Measurements from ENCODE around the gene OGT. TPM values are rescaled to one million over a fixed set of nuclear protein-coding genes. Genes with fewer than 3 reads are reported as not detected.

The OGT gene
- total and polyA plus RNA-seq, 10 of the 15 experiments (the other 5 are each of a cell fraction or from before 2014, with no cell fraction given) = 38.2 to 671 (median 107) TPM

DNA sequence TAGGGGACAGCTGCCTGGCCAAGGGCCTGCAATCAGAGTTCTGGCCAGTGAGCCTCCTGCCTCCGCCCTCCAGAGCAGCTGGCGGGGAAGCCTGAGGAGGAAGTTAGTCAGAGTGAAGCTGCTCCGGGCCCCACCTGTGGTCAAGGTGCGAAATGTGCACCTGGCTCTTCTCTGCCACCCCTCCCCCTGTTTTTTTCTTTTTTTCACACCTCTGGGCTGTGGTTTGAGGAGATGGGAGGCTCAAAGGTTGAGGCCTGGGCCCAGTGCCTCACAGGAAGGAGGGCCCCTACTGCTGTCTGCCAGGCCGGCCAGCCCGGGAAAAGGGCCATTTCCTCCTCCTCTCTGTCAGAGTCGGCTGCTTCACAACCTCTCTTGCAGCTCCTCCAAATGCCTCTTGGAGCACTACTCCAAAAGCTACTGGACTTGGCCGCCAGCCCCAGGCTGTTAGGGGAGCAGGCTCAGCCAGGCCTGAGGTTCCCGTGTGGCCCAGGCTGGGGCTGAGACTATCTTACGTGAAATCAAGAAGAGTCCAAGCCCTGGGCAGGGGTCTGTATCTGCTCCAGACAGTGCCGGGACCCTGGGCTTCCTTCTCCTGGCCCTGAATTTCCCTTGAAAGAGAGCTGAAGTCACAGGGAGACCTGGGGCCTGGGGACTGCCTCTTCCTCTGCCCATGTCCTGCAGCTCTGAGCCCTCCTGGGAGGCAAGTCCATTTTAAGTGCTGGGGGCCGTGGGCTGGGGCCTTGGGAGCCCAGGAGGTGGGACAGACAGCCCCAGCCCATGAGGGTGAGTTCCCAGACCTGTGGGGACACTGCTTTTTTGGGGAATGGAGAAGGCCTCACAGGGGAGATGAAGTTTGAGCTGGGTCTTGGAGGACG is 89.9 kb downstream of the OGT start (continued):
- TF ChIP-seq, protein P1, sequence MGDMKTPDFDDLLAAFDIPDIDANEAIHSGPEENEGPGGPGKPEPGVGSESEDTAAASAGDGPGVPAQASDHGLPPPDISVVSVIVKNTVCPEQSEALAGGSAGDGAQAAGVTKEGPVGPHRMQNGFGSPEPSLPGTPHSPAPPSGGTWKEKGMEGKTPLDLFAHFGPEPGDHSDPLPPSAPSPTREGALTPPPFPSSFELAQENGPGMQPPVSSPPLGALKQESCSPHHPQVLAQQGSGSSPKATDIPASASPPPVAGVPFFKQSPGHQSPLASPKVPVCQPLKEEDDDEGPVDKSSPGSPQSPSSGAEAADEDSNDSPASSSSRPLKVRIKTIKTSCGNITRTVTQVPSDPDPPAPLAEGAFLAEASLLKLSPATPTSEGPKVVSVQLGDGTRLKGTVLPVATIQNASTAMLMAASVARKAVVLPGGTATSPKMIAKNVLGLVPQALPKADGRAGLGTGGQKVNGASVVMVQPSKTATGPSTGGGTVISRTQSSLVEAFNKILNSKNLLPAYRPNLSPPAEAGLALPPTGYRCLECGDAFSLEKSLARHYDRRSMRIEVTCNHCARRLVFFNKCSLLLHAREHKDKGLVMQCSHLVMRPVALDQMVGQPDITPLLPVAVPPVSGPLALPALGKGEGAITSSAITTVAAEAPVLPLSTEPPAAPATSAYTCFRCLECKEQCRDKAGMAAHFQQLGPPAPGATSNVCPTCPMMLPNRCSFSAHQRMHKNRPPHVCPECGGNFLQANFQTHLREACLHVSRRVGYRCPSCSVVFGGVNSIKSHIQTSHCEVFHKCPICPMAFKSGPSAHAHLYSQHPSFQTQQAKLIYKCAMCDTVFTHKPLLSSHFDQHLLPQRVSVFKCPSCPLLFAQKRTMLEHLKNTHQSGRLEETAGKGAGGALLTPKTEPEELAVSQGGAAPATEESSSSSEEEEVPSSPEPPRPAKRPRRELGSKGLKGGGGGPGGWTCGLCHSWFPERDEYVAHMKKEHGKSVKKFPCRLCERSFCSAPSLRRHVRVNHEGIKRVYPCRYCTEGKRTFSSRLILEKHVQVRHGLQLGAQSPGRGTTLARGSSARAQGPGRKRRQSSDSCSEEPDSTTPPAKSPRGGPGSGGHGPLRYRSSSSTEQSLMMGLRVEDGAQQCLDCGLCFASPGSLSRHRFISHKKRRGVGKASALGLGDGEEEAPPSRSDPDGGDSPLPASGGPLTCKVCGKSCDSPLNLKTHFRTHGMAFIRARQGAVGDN (IDR thresholded peaks at IDR 0.05) = peak; percentile 89
- TF ChIP-seq MTA2 (IDR thresholded peaks at IDR 0.05; ENCODE audit: low read depth) (peak; percentile 97), STAT3 (IDR thresholded peaks at IDR 0.05; ENCODE audit: low read depth, low read length) (no peak), FOXM1 (IDR thresholded peaks at IDR 0.05; ENCODE audit: low read depth, low read length) (no peak), POU2F2 (IDR thresholded peaks at IDR 0.05; ENCODE audit: borderline replicate concordance, low read depth, low read length) (peak; percentile 75; the same call in 2 of the 3 replicates), MYC (IDR thresholded peaks at IDR 0.05; ENCODE audit: insufficient read depth, insufficient read length, insufficient replicate concordance, low read length, severe bottlenecking) (no peak), ZZZ3 (IDR thresholded peaks at IDR 0.05; ENCODE audit: control insufficient read depth, insufficient read length, low read depth) (no peak), TCF3 (IDR thresholded peaks at IDR 0.05; ENCODE audit: borderline replicate concordance, insufficient read depth, low read depth, low read length) (peak; percentile 99), NFYA (IDR thresholded peaks at IDR 0.05; ENCODE audit: borderline replicate concordance, low read depth, low read length) (no peak), RFX5 (IDR thresholded peaks at IDR 0.05; ENCODE audit: low read depth, low read length) (no peak), HDAC2 (IDR thresholded peaks at IDR 0.05) (no peak), YY1 (IDR thresholded peaks at IDR 0.05; ENCODE audit: low read depth, low read length) (0 out of 2 replicates have a peak, but pooled peaks have one; percentile 23), CREM (IDR thresholded peaks at IDR 0.05; ENCODE audit: low read depth) (peak; percentile 85), RAD51 (IDR thresholded peaks at IDR 0.05) (no peak), CREB1 (IDR thresholded peaks at IDR 0.05; ENCODE audit: low read depth) (no peak), ZNF274 (IDR thresholded peaks at IDR 0.05; ENCODE audit: insufficient read depth, insufficient read length) (no peak)
- TF ChIP-seq, protein P2, sequence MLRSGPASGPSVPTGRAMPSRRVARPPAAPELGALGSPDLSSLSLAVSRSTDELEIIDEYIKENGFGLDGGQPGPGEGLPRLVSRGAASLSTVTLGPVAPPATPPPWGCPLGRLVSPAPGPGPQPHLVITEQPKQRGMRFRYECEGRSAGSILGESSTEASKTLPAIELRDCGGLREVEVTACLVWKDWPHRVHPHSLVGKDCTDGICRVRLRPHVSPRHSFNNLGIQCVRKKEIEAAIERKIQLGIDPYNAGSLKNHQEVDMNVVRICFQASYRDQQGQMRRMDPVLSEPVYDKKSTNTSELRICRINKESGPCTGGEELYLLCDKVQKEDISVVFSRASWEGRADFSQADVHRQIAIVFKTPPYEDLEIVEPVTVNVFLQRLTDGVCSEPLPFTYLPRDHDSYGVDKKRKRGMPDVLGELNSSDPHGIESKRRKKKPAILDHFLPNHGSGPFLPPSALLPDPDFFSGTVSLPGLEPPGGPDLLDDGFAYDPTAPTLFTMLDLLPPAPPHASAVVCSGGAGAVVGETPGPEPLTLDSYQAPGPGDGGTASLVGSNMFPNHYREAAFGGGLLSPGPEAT (IDR thresholded peaks at IDR 0.05; ENCODE audit: low read depth) = peak; percentile 94
- TF ChIP-seq, protein P3, sequence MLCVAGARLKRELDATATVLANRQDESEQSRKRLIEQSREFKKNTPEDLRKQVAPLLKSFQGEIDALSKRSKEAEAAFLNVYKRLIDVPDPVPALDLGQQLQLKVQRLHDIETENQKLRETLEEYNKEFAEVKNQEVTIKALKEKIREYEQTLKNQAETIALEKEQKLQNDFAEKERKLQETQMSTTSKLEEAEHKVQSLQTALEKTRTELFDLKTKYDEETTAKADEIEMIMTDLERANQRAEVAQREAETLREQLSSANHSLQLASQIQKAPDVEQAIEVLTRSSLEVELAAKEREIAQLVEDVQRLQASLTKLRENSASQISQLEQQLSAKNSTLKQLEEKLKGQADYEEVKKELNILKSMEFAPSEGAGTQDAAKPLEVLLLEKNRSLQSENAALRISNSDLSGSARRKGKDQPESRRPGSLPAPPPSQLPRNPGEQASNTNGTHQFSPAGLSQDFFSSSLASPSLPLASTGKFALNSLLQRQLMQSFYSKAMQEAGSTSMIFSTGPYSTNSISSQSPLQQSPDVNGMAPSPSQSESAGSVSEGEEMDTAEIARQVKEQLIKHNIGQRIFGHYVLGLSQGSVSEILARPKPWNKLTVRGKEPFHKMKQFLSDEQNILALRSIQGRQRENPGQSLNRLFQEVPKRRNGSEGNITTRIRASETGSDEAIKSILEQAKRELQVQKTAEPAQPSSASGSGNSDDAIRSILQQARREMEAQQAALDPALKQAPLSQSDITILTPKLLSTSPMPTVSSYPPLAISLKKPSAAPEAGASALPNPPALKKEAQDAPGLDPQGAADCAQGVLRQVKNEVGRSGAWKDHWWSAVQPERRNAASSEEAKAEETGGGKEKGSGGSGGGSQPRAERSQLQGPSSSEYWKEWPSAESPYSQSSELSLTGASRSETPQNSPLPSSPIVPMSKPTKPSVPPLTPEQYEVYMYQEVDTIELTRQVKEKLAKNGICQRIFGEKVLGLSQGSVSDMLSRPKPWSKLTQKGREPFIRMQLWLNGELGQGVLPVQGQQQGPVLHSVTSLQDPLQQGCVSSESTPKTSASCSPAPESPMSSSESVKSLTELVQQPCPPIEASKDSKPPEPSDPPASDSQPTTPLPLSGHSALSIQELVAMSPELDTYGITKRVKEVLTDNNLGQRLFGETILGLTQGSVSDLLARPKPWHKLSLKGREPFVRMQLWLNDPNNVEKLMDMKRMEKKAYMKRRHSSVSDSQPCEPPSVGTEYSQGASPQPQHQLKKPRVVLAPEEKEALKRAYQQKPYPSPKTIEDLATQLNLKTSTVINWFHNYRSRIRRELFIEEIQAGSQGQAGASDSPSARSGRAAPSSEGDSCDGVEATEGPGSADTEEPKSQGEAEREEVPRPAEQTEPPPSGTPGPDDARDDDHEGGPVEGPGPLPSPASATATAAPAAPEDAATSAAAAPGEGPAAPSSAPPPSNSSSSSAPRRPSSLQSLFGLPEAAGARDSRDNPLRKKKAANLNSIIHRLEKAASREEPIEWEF (IDR thresholded peaks at IDR 0.05; ENCODE audit: insufficient replicate concordance, low read depth, low read length) = no peak

Measured in GM12878 (cell line).